B cell (primary cell): ENCODE results near the gene FES. TPM values are rescaled to one million over a fixed set of nuclear protein-coding genes. Genes with fewer than 3 reads are reported as not detected.

Experiments
- ATAC-seq: fragments of 200-7000 bp; cut with Tn5 transposase; one replicate; pipeline ENCODE4 v1.10.0; 2021; ENCODE audit warnings: low read depth, mild to moderate bottlenecking, moderate number of reproducible peaks, moderate library complexity
- CTCF ChIA-PET: fragments of 350-600 bp; sonication (Branson Sonifier 250); formaldehyde crosslinking; loops from one replicate; lab custom pipeline; 2021; ENCODE audit warnings: antibody characterized with exemption, inconsistent platforms; lab: Charles Lee
- POLR2A ChIA-PET: fragments of 350-600 bp; sonication (Branson Sonifier 250); formaldehyde crosslinking; loops from one replicate; lab custom pipeline; 2021; ENCODE audit warnings: antibody characterized with exemption; lab: Charles Lee
- DNase-seq: peaks from one replicate; pipeline ENCODE4 v3.0.0; 2013
- H2AFZ ChIP-seq: 2 replicates; pipeline ENCODE4 v1.6.1; 2012; ENCODE audit warnings: mild to moderate bottlenecking, low read depth, low read length; ENCODE audit not compliant: insufficient read depth, poor library complexity, severe bottlenecking
- H3K27ac ChIP-seq, 2 donors: 1 replicate in 1 of 2; 2 replicates in 1 of 2; pipeline ENCODE4 v1.5.1; 2012 to 2013; ENCODE audit warnings: low read length in 2 of 2, mild to moderate bottlenecking in 2 of 2, moderate library complexity in 1 of 2
- H3K27me3 ChIP-seq, 4 experiments: fragments of 200-600 bp in 1 of 4; sonication (generic) in 1 of 4; replicated peaks in 1 of 4; 1 replicate in 2 of 4; 2 replicates in 2 of 4; pipeline versions ENCODE4 v1.6.1 to v1.7.0; 2013 to 2016; ENCODE audit warnings: low read length in 3 of 4, mild to moderate bottlenecking in 2 of 4, mixed read lengths in 1 of 4, moderate library complexity in 1 of 4; ENCODE audit not compliant: insufficient read depth in 4 of 4, control insufficient read depth in 3 of 4; ENCODE audit errors: control extremely low read depth in 1 of 4
- H3K36me3 ChIP-seq, 2 experiments: replicated peaks in 1 of 2; 1 replicate in 1 of 2; 2 replicates in 1 of 2; pipeline versions ENCODE4 v1.6.1 to v1.7.1; 2013; ENCODE audit warnings: low read length in 1 of 2; ENCODE audit not compliant: insufficient read depth in 2 of 2, control insufficient read depth in 1 of 2; ENCODE audit errors: control extremely low read depth in 1 of 2, extremely low read depth in 1 of 2
- H3K4me1 ChIP-seq, 2 donors: fragments of 200-600 bp in 1 of 2; sonication (generic) in 1 of 2; 1 replicate in 1 of 2; 2 replicates in 1 of 2; pipeline versions ENCODE4 v1.5.1 to v1.6.1; 2013 to 2017; ENCODE audit warnings: low read length in 2 of 2; ENCODE audit not compliant: control insufficient read depth in 2 of 2, insufficient read depth in 2 of 2
- H3K4me2 ChIP-seq: replicated peaks from 2 replicates; pipeline ENCODE3; 2012; ENCODE audit warnings: mild to moderate bottlenecking, low read depth, low read length; ENCODE audit not compliant: poor library complexity, severe bottlenecking
- H3K4me3 ChIP-seq, 5 experiments: fragments of 200-600 bp in 1 of 5; sonication (generic) in 1 of 5; 1 replicate in 3 of 5; 2 replicates in 2 of 5; pipeline versions ENCODE4 v1.5.1 to v1.7.0; 2011 to 2016; ENCODE audit warnings: low read length in 4 of 5, mild to moderate bottlenecking in 4 of 5, low read depth in 2 of 5, control low read depth in 1 of 5, moderate library complexity in 1 of 5; ENCODE audit not compliant: insufficient read depth in 1 of 5; ENCODE audit errors: control extremely low read depth in 1 of 5, extremely low read depth in 1 of 5
- H3K79me2 ChIP-seq: fragments of 200-600 bp; sonication (generic); one replicate; pipeline ENCODE4 v1.6.0; 2016; ENCODE audit warnings: low read length; ENCODE audit not compliant: control insufficient read depth, insufficient read depth
- H3K9ac ChIP-seq: fragments of 200-600 bp; sonication (generic); 2 replicates; pipeline ENCODE4 v1.6.1; 2017; ENCODE audit warnings: mild to moderate bottlenecking, low read length, moderate library complexity
- H3K9me3 ChIP-seq, 3 donors: one replicate each; pipeline versions ENCODE4 v1.6.1 to v1.7.1; 2013; ENCODE audit warnings: low read length in 2 of 3; ENCODE audit not compliant: control insufficient read depth in 2 of 3, insufficient read depth in 1 of 3; ENCODE audit errors: control extremely low read depth in 1 of 3
- H4K20me1 ChIP-seq: 2 replicates; pipeline ENCODE4 v1.6.0; 2012; ENCODE audit warnings: mild to moderate bottlenecking, low read length; ENCODE audit not compliant: insufficient read depth, control insufficient read depth, poor library complexity, severe bottlenecking
- H3K27ac Mint-ChIP-seq: one replicate; pipeline ENCODE4 v1.8.0; 2021; ENCODE audit warnings: mixed read lengths
- H3K27me3 Mint-ChIP-seq: one replicate; pipeline ENCODE4 v1.8.0; 2021; ENCODE audit warnings: mixed read lengths
- H3K4me1 Mint-ChIP-seq: one replicate; pipeline ENCODE4 v1.8.0; 2021; ENCODE audit warnings: mixed read lengths
- H3K4me3 Mint-ChIP-seq: one replicate; pipeline ENCODE4 v1.8.0; 2021; ENCODE audit warnings: mixed read lengths
- H3K9me3 Mint-ChIP-seq: one replicate; pipeline ENCODE4 v1.8.0; 2022; ENCODE audit warnings: mixed read lengths; ENCODE audit not compliant: insufficient read depth
- EZH2 ChIP-seq: IDR thresholded peaks from 2 replicates; pipeline ENCODE4 v1.6.1; 2012; ENCODE audit warnings: borderline replicate concordance, low read depth, mild to moderate bottlenecking, moderate library complexity, low read length; ENCODE audit not compliant: insufficient read depth, poor library complexity, severe bottlenecking
- WGBS: methylation state at CpG from one replicate; pipeline ENCODE4 v1.1.5; 2013; ENCODE audit warnings: missing lambda C conversion rate; ENCODE audit not compliant: insufficient coverage; 5-methylcytosine and 5-hydroxymethylcytosine counted together
- intact Hi-C: fragments of 100-400 bp; cut with micrococcal nuclease; formaldehyde crosslinking; loops from one replicate; pipeline ENCODE4 v1.10.0; 2022
- polyA plus RNA-seq: library from polyadenylated mRNA; depleted of rRNA; stranded (reverse); fragments of >200 nt; gene quantifications from 2 replicates; pipeline ENCODE4 v1.2.3, GENCODE V29; 2012
- total RNA-seq, 2 donors: library from RNA; stranded (reverse); fragments of 120-200 nt in 1 of 2; gene quantifications; 1 replicate in 1 of 2; 2 replicates in 1 of 2; pipeline versions ENCODE4 v1.2.3 to v1.2.4, GENCODE V29; 2013 to 2022
- TF ChIP-seq, protein P1 (sequence below): fragments of 200-600 bp; IDR thresholded peaks from one replicate; pipeline ENCODE4 v1.8.0; 2022; ENCODE audit warnings: antibody characterized with exemption, mild to moderate bottlenecking

The FES gene
- total and polyA plus RNA-seq, 2 donors (not counting 1 experiment from before 2014, with no cell fraction given), result 23.9 to 31.4 TPM

DNA sequence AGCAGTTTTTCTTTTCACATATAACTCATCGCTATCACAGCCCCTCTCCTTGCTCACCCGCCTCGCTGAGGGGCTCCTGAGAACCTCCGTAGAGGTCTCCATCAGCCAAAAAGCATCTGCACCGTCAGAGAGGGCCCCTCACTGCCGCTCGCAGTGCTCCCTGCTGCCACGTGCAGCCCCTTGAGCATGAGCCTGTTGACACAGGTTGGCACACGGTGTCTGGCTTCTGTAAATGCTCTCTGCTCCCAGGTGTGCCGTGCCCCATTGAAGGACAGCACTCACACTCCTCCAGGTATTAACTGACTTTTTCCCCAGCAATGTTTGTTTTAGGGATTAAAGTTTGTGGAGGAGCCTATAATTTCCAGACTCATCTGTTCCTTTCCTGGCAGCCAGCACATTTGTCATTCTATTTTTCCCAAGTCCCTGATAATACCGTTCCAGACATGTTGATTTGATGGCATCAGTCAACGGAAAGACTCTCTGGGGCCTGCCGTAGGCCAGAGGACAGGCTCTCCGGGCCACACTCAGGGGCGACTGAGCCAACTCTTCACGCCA, 18.1 kb upstream of the FES start:
- Histone ChIP-seq H2AFZ (no peak overlapping the region), H3K27me3 (no peaks in the 10 kb centered on the region), H3K79me2 (no peaks in the 10 kb centered on the region), H3K9ac (no peak overlapping the region), H3K4me1 (peaks cover 20 to 32% of the 10 kb centered on the region in 2 donors), H4K20me1 (no peaks in the 10 kb centered on the region), H3K27ac (no peak overlapping the region), H3K4me2 (no peak overlapping the region), H3K9me3 (no peaks in the 10 kb centered on the region), H3K4me3 (no peak overlapping the region), H3K36me3 (no peaks in the 10 kb centered on the region)
- Mint-ChIP-seq H3K27ac (no peak overlapping the region), H3K9me3 (no peaks in the 10 kb centered on the region), H3K4me1 (peaks cover 33% of the 10 kb centered on the region), H3K4me3 (no peak overlapping the region), H3K27me3 (no peaks in the 10 kb centered on the region)
- POLR2A ChIA-PET, result no interaction called here
- TF ChIP-seq, protein P1, sequence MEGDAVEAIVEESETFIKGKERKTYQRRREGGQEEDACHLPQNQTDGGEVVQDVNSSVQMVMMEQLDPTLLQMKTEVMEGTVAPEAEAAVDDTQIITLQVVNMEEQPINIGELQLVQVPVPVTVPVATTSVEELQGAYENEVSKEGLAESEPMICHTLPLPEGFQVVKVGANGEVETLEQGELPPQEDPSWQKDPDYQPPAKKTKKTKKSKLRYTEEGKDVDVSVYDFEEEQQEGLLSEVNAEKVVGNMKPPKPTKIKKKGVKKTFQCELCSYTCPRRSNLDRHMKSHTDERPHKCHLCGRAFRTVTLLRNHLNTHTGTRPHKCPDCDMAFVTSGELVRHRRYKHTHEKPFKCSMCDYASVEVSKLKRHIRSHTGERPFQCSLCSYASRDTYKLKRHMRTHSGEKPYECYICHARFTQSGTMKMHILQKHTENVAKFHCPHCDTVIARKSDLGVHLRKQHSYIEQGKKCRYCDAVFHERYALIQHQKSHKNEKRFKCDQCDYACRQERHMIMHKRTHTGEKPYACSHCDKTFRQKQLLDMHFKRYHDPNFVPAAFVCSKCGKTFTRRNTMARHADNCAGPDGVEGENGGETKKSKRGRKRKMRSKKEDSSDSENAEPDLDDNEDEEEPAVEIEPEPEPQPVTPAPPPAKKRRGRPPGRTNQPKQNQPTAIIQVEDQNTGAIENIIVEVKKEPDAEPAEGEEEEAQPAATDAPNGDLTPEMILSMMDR, result no peak
- no peak for TF ChIP-seq EZH2
- ATAC-seq (no peak), DNase-seq (no peak)
- WGBS, result 91% methylated on average over 15 of the region's 16 CpGs
- intact Hi-C loops, result no loop called here
- CTCF ChIA-PET, result no interaction called here

DNA sequence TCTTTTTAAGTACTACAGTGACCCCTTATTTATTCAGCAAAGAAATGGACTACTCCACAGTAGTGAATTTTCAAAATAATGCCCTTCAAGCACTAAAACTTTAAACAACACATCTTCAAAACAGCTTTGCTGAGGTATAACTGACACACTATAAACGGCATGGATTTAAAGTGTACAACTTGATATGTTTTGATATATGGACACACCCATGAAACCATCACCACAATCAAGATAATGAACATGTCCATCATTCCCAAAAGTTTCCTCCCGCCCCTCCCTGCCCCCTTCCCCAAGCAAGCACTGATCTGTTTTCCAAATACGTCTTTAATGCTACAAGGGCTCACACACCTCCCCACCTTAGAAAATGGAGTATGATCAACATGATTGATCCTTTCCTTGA, 17.5 kb upstream of the FES start:
- H2AFZ ChIP-seq, result no peak overlapping the region
- no peak for DNase-seq
- no peak for TF ChIP-seq EZH2
- TF ChIP-seq, protein P1, result no peak
- no peak for ATAC-seq
- no peak overlapping the region for H3K27ac ChIP-seq
- ChIA-PET CTCF (interaction anchor here (1.6 kb wide), 1 partner anchor 48 kb away, joined by 4 read pairs; no protein-coding TSS in a partner anchor), POLR2A (interaction anchor here (0.6 kb wide), 2 partner anchors 12 to 339 kb away, joined by 4 to 5 read pairs; no protein-coding TSS in a partner anchor)
- intact Hi-C loops, result no loop called here
- peaks cover 33% of the 10 kb centered on the region for H3K4me1 Mint-ChIP-seq
- 100% methylated on average over 2 of the region's 3 CpGs for WGBS
- H3K27me3 Mint-ChIP-seq, result no peaks in the 10 kb centered on the region
- H3K36me3 ChIP-seq, result no peaks in the 10 kb centered on the region
- H3K9me3 Mint-ChIP-seq, result no peaks in the 10 kb centered on the region
- H3K4me3 Mint-ChIP-seq, result no peak overlapping the region
- H3K9me3 ChIP-seq, result no peaks in the 10 kb centered on the region
- H3K4me2 ChIP-seq, result no peak overlapping the region
- no peak overlapping the region for H3K9ac ChIP-seq
- peaks cover 20 to 32% of the 10 kb centered on the region in 2 donors for H3K4me1 ChIP-seq
- H3K27me3 ChIP-seq, result no peaks in the 10 kb centered on the region
- no peak overlapping the region for H3K4me3 ChIP-seq
- no peak overlapping the region for H3K27ac Mint-ChIP-seq
- no peaks in the 10 kb centered on the region for H3K79me2 ChIP-seq
- no peaks in the 10 kb centered on the region for H4K20me1 ChIP-seq
